ENCODE measurements around the gene TTC7B.
"Not testable (repeated sequence)": the region's sequence is repeated elsewhere in the genome, so short reads cannot be mapped to it uniquely, and the experiment has no call there.

Gene TTC7B

DNA sequence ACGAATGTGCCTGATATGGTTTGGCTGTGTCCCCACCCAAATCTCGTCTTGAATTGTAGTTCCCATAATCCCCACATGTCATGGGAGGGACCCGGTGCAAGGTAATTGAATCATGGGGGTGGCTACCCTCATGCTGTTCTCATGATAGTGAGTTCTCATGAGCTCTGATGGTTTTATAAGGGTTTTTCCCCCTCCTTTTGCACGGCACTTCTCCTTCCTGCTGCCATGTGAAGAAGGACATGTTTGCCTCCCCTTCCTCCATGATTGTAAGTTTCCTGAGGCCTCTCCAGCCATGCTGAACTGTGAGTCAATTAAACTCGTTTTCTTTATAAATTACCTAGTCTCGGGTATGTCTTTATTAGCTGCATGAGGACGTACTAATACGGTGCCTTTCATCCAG, 289.7 kb downstream of the TTC7B start:
- not testable (repeated sequence) for DNase-seq (ENCODE audit: low read depth)

DNA sequence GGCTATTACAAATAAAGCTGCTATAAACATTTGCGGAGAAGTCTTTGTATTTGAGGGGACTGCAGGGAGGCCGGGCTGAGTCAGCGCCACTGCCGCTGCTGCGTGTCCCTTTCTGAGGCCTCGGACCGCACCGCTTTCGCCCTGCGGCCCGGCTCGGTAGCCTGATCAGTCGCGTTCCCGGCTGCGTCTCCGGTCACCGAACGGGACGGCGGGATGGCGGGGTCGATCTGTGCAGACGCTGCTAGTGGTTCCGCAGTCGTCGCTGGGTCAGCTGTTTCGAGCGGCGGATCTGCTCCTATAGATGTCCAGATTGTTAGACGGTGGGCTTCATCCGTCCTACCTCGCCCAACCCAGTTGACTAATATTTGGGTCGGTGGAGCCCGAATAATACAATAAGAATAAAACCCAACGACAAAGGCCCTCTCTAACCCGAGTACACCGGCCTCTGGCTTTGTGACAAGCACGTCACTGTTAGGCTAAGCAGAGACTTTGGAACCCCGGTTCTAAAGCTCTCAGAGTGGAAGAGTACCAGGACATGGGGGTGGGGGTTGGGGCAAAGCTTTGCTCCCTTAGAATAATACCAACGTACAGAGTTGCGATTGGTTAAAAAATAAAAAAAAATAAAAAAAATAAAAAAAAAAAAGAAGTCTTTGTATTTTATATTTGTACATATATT, 290.7 kb downstream of the TTC7B start:
- not testable (repeated sequence) for DNase-seq (ENCODE audit: low read depth)

DNA sequence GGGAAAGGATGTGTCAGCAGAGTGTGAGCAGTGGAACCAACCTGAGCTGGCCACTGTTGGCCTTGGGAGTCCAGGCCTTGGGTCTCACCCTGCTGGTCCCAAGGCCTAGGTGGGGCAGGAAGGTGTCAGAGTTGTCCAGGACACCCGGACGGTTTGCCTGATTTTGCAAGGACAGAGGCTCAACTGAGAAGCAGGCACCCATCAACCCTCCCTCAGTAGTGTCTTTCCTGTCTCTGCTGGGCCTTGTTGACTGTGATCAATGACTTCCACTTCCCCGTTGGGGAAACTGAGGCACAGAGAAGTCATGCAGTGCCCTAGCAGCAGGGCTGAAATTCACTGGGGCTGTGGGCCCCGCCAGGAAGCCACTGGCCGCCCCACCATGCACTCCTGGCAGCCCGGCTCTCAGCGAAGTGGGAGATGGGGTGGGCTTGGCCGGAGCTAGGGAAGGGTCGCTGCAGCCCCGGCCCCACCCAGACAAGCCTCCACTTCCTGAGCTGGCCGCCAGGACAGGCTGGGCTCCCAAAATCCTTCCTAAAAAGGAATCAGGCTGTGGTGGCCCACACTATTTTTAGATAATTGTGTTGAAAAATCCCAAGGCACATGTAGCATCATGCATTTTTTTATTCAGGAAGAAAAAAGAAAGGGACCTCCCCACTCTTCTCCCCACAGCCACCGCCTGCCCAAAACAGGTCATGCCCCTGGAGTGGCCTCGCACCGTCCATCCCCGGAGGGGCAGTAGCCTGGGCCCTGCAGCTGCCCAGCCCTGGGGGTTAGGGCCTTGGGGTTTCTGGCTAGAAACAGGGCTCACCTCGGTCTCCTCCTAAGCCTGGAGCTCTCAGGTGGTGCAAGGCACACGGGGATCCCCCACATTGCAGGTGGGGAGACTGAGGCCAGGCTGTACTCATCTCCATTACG, 292.0 kb downstream of the TTC7B start:
- DNase-seq (ENCODE audit: low read depth): no peak

DNA sequence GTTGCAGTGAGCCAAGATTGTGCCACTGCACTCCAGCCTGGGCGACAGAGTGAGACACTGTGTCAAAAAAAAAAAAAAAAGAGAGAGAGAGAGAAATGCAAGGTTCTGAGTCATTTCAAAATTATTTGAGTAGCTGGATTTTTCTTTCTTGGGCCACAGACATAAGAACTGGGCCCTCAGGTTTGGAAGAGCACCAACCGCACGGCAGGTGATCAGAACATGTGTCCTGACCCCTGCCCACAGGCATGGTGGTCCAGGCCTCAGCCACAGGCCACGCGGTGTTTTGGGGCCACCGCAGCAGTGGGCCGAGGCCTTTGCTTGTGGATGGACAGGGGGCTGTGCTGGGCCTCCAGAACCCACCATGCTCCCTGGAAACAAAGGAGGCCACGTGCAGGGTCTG, 292.7 kb downstream of the TTC7B start:
- DNase-seq (ENCODE audit: low read depth): no peak

DNA sequence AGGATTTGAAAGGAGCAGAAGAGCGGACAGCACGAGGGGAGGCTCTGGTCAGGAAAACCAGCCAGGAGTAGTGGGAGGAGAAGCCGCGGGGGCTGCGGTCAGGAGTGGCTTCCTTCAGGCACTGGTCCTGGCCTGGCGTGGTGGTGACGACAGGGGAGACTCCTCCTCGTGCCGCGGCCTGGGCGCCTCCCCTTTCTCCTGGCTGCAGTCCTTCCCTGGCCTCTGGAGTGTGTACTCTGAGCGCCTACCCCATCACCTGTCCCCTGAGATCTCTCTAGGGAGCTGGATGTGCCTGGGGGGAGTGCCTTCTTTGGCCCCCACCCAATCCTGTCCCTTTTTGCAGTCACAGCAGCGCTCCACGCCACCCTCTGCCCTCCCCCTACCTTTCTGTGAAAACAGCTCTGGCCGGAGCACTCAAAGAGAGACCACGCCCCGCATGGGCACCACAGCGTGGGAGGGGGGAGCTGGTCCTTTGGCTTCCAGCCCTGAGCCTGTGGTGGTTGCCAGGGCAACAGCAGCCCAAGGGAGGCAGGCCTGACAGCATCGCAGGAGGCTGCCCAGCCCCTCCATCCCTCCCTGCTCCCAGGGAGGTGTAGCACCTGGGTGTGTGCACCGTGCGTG, 293.5 kb downstream of the TTC7B start:
- DNase-seq (ENCODE audit: low read depth): no peak

DNA sequence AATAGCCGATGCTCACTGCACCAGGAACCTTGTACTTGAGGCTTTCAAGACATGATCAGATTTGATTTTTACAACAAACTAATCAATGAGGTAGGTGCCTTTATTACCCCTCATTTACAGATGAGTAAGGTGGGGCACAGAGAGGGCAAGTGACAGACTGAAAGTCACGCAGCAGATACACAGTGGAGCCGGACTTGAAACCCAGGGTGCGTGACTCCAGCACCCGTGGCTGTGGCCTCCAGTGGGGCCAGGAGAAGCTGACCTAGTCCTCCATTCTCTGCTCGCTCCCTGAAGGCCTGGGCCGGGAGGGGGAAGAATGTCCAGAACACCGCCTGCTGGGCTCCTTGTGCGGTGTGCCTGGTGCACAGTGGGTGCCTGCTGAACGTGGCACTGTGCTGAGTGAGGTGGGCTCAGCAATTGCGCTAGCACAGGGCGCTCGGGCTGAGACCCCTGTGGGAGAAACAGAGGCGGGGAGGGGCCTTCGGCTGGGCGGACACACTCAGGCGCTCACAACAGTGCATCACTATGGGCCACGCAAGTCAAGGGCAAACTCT, 294.2 kb downstream of the TTC7B start:
- no peak for DNase-seq (ENCODE audit: low read depth)

DNA sequence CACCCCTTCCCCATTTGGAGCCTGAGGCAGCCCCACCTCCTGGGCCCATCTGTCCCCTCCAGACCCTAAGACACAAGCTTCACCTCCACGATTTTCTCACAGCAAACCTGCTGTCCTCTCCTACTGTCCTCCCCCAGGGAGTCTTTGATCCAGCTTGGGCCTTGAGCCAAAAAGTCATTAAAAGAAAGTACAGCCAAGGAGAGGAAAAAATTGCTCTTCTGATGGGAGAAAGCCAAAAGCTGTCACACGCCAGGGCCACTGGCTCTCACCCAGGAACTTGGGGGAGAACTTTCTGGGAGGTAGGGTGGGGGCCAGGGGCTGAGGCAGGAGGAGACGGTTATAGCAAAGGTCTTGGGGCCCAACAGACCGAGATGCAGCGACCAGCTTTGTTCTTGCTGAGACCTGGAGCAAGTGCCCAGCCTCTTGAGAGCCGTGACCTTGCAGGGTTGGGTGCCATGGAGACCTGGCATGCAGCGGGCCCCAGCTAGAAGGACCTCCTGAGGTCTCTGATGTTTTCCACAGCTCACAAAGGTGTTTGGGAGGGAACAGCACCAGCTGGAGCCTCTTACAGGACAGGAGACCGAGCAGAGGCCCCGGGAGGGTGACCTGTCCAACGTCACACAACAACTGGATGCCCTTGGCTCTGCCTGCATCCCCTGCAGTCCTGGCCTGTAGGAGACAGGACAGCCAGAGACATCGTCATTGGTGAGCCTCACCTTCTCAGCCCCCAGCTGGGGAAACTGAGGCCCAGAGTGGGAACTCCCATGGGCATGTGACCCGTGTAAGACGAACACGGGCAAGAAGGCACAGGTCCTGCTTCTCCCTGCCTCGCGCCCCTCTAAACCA, 294.9 kb downstream of the TTC7B start:
- no peak for DNase-seq (ENCODE audit: low read depth)

DNA sequence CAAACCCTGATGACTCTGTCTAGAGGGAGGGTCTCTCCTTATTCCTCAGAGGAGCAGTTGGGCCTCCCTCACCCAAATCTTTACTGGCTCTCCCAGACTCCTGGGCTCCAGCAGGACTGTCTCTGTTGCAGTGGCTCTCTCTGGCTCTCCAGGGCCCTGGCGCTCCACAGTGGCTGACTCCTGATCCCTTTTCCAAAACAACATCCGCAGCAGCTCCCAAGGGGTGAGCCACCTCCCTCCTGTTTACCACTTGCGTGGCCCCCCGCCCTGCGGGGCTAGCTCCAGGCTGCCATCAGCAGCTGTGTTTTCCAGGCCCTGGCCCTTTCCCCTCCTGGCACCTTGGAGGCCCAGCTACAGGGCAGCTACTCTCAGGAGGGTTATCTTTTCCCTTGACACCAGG, 295.9 kb downstream of the TTC7B start:
- DNase-seq (ENCODE audit: low read depth): no peak

DNA sequence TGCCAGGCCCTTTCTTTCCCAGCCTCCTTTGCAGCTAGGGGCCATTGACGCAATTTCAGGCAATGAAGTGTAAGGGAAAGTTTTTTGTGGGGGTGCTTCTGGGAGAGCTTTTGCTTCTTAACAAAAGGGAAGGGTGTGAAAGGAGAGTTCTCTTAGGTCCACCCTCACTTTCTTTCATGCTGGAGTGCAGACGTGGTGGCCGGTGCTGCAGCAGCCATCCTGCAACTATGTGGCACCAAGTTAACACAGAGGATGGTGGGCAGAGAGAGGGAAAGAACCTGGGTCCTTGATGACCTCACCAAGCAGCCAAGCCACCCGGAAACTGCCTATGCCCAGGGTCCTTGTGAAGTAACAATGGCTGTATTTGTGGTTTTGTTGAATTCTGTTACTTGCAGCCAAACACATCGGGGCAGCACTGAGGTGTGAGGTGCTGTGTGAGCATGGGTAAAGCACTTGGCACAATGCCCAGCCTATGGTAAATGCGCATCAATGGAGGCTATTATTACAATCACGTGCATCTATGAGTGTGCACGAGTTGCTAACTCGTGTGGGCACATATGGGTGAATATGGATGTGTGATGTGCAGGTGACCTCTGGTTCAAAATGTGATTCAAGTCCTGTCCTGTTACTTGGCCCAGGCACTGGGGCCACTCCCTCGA, 296.8 kb downstream of the TTC7B start:
- no peak for DNase-seq (ENCODE audit: low read depth)

DNA sequence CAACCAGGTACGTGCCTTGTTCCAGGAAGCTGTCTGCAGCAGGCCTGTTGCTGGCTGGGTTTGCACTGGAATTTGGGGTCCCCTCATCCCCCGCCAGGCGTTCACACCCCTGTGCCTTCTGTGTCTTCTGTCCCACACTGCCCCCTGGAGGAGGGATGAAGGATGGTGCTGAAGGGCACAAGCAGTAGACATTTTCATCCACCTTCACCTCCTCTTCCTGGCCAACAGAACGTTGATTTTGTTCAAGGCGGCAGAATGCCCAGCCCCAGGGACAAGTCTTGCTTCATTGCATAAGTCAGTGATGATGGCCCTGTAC, 297.3 kb downstream of the TTC7B start:
- peak; percentile 12 for DNase-seq (ENCODE audit: low read depth)

DNA sequence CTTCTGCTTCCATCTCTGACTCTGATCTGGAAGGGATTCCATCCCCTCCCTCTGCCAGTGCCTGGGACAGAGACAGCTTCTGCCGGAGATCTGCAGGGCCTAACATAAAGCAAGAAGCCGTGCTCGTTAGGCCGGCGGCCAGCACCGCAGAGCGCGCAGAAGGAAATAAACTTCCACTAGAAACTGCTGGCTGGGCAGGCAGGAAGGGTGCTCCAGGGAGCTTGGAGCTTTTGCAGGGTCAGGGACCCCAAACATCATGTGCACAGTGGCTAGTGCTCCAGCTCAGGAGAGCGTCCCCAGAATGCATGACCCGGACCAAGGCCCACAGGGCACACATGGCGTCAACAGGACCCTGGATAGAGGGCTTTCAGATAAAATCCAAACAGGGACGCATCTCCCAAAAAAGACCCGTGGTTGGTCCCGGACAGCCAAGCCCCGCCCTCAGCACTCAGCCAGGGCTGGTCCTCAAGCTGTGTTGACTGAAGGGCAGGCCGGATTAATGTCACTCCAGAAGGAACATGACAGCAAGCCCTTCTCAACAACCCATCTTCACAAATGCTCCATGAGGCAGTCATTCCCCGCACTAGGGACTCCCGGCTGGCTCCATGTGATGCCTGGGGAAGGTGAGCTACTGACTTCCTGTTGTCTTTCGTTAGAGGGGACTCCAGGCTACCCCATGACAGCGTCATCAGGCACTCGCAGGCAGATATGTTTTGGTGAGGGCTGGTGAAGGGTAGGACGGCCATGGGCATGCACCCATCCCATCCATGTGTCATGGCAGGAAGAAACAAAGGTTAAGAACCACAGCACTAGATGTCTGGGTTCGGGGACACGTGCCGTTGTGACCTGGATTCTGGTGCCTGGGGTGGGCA, 297.9 kb downstream of the TTC7B start:
- DNase-seq (ENCODE audit: low read depth): no peak

DNA sequence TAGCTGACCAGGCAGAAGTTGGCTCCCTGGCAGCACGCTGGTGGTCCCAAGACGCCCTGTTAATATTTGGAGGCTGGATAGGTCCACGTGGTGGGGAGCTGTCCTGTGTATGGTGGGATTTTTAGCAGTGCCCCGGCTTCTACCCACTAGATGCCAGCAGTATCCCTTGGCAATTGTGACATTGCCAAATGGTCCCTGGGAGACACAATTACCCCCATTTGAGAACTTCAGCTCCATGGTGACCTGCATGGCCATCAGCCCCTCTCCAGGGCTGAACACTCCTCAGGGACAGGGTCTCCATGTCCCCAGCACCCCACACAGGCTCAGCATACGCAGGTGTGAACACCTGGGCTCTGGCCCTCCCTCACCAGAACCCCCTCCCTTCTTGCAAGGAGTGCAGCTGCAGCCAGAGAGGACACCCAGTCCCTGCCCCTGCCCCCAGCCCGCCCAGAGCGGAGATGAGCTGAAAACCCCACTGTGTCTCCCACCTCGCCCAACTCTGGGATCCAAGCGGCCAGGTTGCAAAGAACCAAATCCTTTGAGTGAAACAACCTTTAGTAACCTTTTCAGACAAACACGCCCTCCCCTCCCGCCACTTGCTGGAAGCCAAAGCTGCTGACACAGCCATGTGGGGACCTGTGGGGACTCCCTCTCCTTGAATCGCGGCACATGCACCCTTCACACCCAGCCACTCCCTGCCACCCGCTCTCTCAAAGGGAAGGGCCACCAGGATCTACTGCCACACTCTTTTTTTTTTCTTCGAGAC, 299.0 kb downstream of the TTC7B start:
- no peak for DNase-seq (ENCODE audit: low read depth)

DNA sequence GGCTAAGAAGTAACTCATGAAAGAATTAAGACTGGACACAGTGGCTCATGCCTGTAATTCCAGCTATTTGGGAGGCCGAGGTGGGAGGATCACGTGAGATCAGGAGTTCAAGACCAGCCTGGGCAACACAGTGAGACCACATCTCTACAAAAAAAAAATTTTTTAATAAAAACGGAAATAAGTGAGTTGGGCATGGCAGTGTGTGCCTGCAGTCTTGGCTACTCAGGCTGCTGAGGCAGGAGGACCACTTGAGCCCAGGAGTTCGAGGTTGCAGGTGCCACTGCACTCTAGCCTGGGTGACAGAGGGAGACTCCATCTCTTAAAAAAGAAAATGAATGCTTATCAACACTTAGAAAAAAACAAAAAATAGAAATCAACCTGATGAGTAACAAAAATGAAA, 301.7 kb downstream of the TTC7B start:
- no peak for DNase-seq (ENCODE audit: low read depth)

DNA sequence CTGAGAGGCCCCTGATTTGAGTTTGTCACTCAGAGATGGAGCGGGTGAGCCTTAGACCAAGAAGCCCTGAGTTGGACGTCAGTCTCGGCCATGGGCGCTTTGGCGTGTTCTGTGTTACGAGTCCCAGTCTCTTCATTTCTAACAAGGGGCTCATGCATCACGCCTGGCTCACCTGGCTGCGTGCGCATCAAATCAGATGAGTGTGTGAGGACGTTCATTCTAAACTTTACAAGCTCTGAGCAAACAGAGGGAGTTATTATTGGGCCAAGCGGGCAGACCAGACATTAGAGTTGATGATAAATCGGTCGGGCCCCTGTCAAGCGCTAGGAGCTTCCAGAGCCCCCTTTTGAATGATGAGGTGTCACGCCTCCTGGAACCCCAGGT, 302.2 kb downstream of the TTC7B start:
- DNase-seq (ENCODE audit: low read depth): no peak

DNA sequence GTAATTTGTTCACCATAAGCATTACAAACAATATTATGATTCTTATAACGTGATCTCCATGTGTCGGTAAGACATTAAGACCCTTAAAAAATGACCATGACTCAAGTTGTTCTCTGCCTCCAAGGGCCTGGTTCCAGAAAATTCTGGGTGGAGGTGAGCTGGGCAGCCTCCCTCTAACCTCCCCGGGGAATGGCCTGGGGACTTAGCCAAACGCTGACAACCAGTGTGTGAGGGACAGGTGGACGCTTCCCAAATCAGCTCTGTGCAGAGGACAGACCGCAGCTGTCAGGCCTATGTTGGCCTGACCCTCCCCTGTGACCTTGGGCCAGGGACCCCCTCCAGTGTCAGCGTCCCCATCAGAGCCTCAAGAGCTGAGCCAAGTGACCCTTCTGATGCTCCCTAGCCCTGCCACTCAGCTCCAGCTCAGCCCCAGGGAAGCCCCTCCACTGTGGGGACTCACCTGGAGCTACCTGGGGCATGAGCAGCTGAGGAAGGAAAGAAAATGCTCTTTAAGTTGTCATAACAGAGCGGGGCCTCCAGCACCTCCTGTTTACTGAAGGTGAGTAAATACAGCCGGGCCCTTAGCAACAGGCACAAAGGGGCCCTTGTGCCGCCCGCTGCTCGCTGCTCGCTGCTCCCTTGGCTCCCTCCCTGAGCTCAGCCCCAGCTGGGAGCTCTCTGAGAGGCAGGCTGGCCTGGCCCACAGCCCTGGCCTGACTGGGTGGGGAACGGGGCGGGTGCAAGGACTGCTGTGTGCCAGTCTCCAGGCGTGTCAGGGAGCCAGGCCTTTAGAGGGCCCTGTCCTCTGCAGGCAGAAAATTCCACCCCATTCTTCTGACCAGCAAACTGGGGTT, 302.8 kb downstream of the TTC7B start:
- DNase-seq (ENCODE audit: low read depth): no peak

DNA sequence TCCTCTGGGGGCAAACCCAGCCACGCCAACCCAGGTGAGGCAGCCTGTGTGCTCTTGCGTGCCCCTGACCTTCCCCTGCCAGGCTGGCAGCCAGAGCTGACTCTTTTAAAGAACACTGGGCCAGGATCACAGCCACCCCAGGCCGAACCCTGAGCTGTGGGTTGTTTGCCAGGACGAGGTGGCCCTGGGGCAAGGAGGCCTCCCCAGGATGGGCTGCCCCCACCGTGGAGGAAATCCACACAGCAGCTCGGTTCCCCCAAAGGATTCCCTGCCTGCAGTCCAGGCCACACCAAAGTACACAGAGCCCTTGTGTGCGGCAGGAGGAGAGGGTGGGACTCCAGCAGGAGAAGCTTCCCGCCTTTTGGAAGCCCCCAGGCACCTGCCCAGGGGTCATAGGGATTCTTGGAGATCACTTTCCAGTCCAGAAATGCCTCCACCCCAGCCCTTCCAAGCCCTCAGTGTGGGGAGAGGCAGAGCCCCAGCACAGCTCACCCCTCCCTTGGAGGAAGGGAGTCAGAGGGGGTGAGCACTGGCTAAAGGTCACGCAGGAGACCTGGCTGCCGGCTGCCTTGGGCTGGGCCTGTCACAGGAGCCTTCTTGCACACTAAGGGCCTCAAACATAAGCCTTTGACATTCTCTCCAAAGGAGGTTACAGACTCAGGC, 303.8 kb downstream of the TTC7B start:
- no peak for DNase-seq (ENCODE audit: low read depth)

DNA sequence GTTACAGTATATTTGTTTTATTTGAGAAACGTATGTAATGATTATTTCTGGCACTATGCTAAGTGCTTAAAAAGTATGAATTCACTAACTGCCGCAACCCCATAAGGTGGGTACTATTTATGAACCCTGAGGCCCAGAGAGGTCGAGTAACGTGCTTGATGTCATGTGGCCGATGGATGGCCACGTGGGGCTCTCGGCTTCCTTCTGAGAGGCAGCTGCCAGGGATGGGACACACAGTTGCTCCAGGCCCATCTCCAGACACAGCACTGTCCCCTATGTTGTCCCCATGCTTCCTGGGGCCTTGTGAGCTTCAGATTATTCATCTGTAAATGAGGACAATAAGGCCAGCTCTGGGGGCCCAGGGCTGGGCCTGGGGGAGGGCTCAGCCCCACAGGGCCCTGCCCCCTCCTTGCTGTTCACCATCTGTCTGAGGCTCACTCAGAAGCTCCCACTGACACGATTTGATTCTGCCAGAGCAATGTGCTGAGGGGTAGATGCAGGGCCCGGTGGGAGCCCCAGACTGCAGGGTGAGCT, 304.4 kb downstream of the TTC7B start:
- no peak for DNase-seq (ENCODE audit: low read depth)

DNA sequence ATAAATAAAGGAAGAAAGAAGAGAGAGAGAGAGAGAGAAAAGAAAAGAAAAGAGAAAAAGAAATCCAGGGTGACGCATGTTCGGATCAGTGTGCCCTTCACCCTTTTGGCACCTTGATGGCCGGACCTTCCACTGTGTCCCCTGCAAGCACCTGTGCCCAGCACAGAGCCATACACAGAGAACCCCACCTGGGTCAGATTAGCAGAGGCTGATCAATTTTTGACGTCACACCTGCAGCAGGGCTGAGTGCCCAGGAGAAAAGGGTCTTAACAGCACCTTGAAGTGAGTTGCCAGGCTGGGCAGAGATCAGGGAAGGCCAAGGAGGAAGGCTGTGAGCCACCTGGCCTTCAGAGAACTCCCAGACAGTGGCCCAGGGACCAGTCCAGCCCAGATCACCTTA, 305.0 kb downstream of the TTC7B start:
- DNase-seq (ENCODE audit: low read depth): no peak

Data from stimulated activated CD8-positive, alpha-beta memory T cell treated with anti-CD3 and anti-CD28 coated beads, Interleukin-7, amount 100 ng/mL, for 24 hours (primary cell).